OCI-LY7 (cell line): ENCODE measurements around the gene UGT1A10.

Experiments
- EZH2phosphoT487 ChIP-seq: fragments of 200-600 bp; sonication (generic); IDR thresholded peaks from 2 replicates; pipeline ENCODE4 v1.6.1; 2018; ENCODE audit warnings: low read depth, borderline replicate concordance, mild to moderate bottlenecking, mixed run types, antibody characterized with exemption, low read length, moderate library complexity, mixed read lengths
- TF ChIP-seq, protein P1 (sequence below): fragments of 200-600 bp; sonication (generic); conservative IDR thresholded peaks from 2 replicates; pipeline ENCODE4 v1.5.1; 2014; ENCODE audit warnings: mild to moderate bottlenecking, antibody characterized with exemption, low read length, moderate library complexity, mixed read lengths

DNA sequence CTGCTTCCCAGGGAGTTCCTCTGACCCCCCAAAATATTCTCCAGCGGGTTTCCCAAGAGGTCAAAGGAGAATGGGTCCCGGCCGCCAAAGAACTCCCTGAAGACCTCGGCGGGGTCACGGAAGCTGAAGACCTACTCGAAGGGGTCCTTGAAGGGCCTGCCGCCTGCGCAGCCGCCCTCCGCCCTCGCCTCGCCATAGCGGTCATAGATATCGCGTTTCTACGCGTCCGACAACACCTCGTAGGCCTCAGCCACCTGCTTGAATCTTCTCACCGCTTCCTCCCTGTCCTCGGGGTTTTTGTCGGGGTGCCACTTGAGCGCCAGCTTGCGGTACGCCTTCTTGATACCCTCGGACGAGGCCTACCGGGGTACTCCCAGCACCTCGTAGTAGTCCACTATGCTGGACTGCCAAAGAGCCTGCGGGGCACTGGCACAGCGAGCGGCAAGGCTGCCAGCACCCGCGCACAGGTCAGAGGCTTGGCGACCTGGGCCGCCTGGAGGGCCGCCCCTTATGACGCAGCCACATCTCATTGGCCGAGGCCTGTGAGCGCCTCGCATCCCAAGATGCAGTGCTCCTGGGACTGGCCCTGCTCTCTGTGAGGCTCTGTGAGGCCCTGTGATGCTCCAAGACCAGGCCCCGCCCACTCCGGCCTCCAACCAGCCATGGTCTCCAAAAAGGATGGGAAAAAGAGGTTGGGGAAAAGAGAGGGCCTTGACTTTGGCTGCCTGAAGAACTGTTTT, 118.8 kb downstream of the UGT1A10 start:
- TF ChIP-seq, protein P1, sequence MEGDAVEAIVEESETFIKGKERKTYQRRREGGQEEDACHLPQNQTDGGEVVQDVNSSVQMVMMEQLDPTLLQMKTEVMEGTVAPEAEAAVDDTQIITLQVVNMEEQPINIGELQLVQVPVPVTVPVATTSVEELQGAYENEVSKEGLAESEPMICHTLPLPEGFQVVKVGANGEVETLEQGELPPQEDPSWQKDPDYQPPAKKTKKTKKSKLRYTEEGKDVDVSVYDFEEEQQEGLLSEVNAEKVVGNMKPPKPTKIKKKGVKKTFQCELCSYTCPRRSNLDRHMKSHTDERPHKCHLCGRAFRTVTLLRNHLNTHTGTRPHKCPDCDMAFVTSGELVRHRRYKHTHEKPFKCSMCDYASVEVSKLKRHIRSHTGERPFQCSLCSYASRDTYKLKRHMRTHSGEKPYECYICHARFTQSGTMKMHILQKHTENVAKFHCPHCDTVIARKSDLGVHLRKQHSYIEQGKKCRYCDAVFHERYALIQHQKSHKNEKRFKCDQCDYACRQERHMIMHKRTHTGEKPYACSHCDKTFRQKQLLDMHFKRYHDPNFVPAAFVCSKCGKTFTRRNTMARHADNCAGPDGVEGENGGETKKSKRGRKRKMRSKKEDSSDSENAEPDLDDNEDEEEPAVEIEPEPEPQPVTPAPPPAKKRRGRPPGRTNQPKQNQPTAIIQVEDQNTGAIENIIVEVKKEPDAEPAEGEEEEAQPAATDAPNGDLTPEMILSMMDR, result no peak
- TF ChIP-seq EZH2phosphoT487, result no peak
